Endothelial cell of umbilical vein (primary cell): Measurements from ENCODE around the gene ANKRD27.

Experiments
- EZH2 ChIP-seq: IDR thresholded peaks from 2 replicates; pipeline ENCODE4 v1.6.1; 2012; ENCODE audit warnings: borderline replicate concordance, low read depth, mild to moderate bottlenecking, moderate library complexity, low read length, inconsistent platforms; ENCODE audit not compliant: severe bottlenecking
- FOS ChIP-seq: IDR thresholded peaks from 2 replicates; pipeline ENCODE4 v1.6.1; 2011; ENCODE audit warnings: mild to moderate bottlenecking, low read length, moderate library complexity, borderline replicate concordance; ENCODE audit not compliant: insufficient read depth
- JUN ChIP-seq: IDR thresholded peaks from 2 replicates; pipeline ENCODE4 v1.6.1; 2011; ENCODE audit warnings: borderline replicate concordance, low read depth; ENCODE audit not compliant: insufficient read length, insufficient read depth
- MYC ChIP-seq: IDR thresholded peaks from one replicate; pipeline ENCODE4 v1.6.1; 2011; ENCODE audit warnings: mild to moderate bottlenecking, low read depth, low read length
- POLR2A ChIP-seq: IDR thresholded peaks from 2 replicates; pipeline ENCODE4 v1.6.1; 2012; ENCODE audit warnings: low read depth, mild to moderate bottlenecking, control low read depth, low read length
- POLR2AphosphoS5 ChIP-seq: IDR thresholded peaks from 2 replicates; pipeline ENCODE4 v1.6.1; 2012; ENCODE audit warnings: low read depth, mild to moderate bottlenecking, control low read depth, low read length, moderate library complexity; ENCODE audit not compliant: insufficient read depth
- TF ChIP-seq, protein P1 (sequence below), 2 donors: IDR thresholded peaks; 1 replicate in 1 of 2; 2 replicates in 1 of 2; pipeline ENCODE4 v1.5.1; 2011; ENCODE audit warnings: low read length in 2 of 2, mild to moderate bottlenecking in 2 of 2, moderate library complexity in 2 of 2, control low read depth in 1 of 2, inconsistent platforms in 1 of 2, low read depth in 1 of 2; ENCODE audit not compliant: insufficient read depth in 1 of 2; ENCODE audit errors: extremely low read depth in 1 of 2

DNA sequence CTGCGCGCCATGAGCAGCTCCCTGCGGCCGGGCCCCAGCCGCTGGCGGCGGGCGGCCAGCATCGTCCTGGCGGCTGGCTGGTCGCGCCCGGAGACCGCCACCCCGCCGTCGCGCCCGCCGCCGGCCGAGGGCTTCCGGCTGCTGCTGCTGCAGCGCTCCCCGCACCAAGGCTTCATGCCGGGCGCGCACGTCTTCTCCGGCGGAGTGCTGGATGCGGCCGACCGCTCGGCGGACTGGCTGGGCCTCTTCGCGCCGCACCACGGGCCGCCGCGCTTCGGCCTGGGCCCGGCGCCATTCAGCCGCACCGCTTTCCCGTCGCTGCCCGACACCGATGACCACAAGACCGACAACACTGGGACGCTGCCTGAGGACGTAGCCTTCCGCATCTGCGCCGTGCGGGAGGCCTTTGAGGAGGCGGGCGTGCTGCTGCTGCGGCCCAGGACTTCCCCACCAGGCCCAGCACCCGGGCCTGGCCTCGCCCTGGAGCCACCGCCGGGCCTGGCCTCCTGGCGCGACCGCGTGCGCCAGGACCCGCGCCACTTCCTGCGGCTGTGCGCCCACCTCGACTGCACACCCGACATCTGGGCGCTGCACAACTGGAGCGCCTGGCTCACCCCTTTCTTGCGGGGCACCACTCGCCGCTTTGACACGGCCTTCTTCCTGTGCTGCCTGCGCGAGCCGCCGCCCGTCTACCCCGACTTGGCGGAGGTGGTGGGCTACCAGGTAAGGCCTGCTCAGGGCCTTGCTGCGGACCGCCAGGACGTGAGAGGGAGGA lies 17.2 kb upstream of the ANKRD27 start:
- TF ChIP-seq POLR2A: no peak
- no peak for TF ChIP-seq EZH2
- no peak for TF ChIP-seq POLR2AphosphoS5
- TF ChIP-seq, protein P1, sequence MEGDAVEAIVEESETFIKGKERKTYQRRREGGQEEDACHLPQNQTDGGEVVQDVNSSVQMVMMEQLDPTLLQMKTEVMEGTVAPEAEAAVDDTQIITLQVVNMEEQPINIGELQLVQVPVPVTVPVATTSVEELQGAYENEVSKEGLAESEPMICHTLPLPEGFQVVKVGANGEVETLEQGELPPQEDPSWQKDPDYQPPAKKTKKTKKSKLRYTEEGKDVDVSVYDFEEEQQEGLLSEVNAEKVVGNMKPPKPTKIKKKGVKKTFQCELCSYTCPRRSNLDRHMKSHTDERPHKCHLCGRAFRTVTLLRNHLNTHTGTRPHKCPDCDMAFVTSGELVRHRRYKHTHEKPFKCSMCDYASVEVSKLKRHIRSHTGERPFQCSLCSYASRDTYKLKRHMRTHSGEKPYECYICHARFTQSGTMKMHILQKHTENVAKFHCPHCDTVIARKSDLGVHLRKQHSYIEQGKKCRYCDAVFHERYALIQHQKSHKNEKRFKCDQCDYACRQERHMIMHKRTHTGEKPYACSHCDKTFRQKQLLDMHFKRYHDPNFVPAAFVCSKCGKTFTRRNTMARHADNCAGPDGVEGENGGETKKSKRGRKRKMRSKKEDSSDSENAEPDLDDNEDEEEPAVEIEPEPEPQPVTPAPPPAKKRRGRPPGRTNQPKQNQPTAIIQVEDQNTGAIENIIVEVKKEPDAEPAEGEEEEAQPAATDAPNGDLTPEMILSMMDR (IDR thresholded peaks at IDR 0.05; ENCODE audit: extremely low read depth in 1 of 2, insufficient read depth in 1 of 2, low read depth in 1 of 2, low read length in 2 of 2): no peak
- TF ChIP-seq FOS: no peak
- TF ChIP-seq JUN: no peak
- no peak for TF ChIP-seq MYC
